Heart left ventricle (tissue), 16 donors: ENCODE measurements around the gene P2RX1. TPM values are rescaled to one million over a fixed set of nuclear protein-coding genes. Genes with fewer than 3 reads are reported as not detected.
A peak's percentile ranks its signal among the peaks of the same experiment; 100 is the strongest.

Source experiments
- ATAC-seq, 4 donors: fragments of 200-7000 bp; cut with Tn5 transposase; one replicate each; pipeline ENCODE4 v1.9.1; 2020 to 2022; ENCODE audit warnings: moderate library complexity in 4 of 4, mild to moderate bottlenecking in 3 of 4, moderate number of reproducible peaks in 1 of 4
- DNase-seq, 5 donors: peaks; one replicate each; pipeline ENCODE4 v3.0.0-alpha.2; 2020
- H3K27ac ChIP-seq, 12 donors: fragments of 200-600 bp; sonication (generic) in 4 of 12; one replicate each; pipeline versions ENCODE4 v1.5.0 to v1.8.0; 2016 to 2022; ENCODE audit warnings: mild to moderate bottlenecking in 2 of 12
- H3K27me3 ChIP-seq, 9 donors: fragments of 200-600 bp; sonication (generic) in 2 of 9; one replicate each; pipeline versions ENCODE4 v1.5.1 to v1.8.0; 2016 to 2022; ENCODE audit warnings: mild to moderate bottlenecking in 3 of 9
- H3K36me3 ChIP-seq, 9 donors: fragments of 200-600 bp; sonication (generic) in 2 of 9; one replicate each; pipeline versions ENCODE4 v1.5.0 to v1.8.0; 2018 to 2022; ENCODE audit warnings: mild to moderate bottlenecking in 2 of 9
- H3K4me1 ChIP-seq, 12 donors: fragments of 200-600 bp; sonication (generic) in 4 of 12; one replicate each; pipeline versions ENCODE4 v1.5.0 to v1.8.0; 2016 to 2022; ENCODE audit warnings: mild to moderate bottlenecking in 3 of 12
- H3K4me3 ChIP-seq, 12 donors: fragments of 200-600 bp; sonication (generic) in 4 of 12; one replicate each; pipeline versions ENCODE4 v1.5.0 to v1.8.0; 2017 to 2022; ENCODE audit warnings: mild to moderate bottlenecking in 9 of 12, moderate library complexity in 4 of 12
- H3K9me3 ChIP-seq, 12 donors: fragments of 200-600 bp; sonication (generic) in 4 of 12; one replicate each; pipeline versions ENCODE4 v1.5.0 to v1.8.0; 2016 to 2022; ENCODE audit warnings: mild to moderate bottlenecking in 1 of 12
- CTCF ChIP-seq, 12 donors: fragments of 200-600 bp; sonication (generic) in 4 of 12; IDR thresholded peaks; one replicate each; pipeline versions ENCODE4 v1.5.0 to v1.8.0; 2018 to 2022; ENCODE audit warnings: antibody characterized with exemption in 12 of 12, mild to moderate bottlenecking in 5 of 12
- POLR2A ChIP-seq, 2 donors: fragments of 450-650 bp; IDR thresholded peaks; one replicate each; pipeline ENCODE4 v1.6.1; 2017; ENCODE audit warnings: antibody characterized with exemption in 2 of 2, mild to moderate bottlenecking in 2 of 2, moderate library complexity in 2 of 2
- WGBS, 4 donors: extraction: QIAGEN DNeasy Blood & Tissue Kit in 2 of 4; methylation state at CpG; one replicate each; pipeline versions ENCODE4 v1.1.5 to v1.1.7; 2013 to 2018; 5-methylcytosine and 5-hydroxymethylcytosine counted together
- intact Hi-C, 10 donors: fragments of 100-400 bp; cut with DNase I; formaldehyde crosslinking; loops; one replicate each; pipeline versions ENCODE4 v1.11.1 to v1.14.2; 2022
- polyA plus RNA-seq, 2 donors: library from polyadenylated mRNA; stranded (reverse); fragments of 200-250 nt; gene quantifications; one replicate each; pipeline ENCODE4 v1.2.3, GENCODE V29; 2013
- total RNA-seq, 9 donors: library from RNA; depleted of rRNA in 2 of 9; stranded (reverse); fragments of >200 nt in 2 of 9; fragmentation: NEBNext Ultra II Directional in 3 of 9; extraction: Animal tissue kit (Norgen Biotek cat#: 25700) in 3 of 9; gene quantifications; one replicate each; pipeline versions ENCODE4 v1.1.0 to v1.2.4, GENCODE V29; 2016 to 2023
- donor health status: ischemic (EF 13 %, LVEDD 7.1; RV severe dilation, severe dysfunction).
- donor health status: healthy with polysubstance abuse.
- donor health status: DM: no; HTN: yes; CAD: no.
- donor health status: DM: no; HTN: no; CAD: no.
- donor health status: ischemic (EF 25% LVEDD 6.9; RV normal size, moderate dysfunction).
- donor health status: ischemic (EF 25% LVEDD 5.7; RV mildly dilated, moderate dysfunction).
- donor health status: healthy.
- donor health status: DM: yes; HTN: yes; CAD: no.
- donor health status: ischemic (EF 35%, LVEDD 5.7; RV mildly dilated, moderate dysfunction).
- donor health status: nonischemic (EF 11% LVEDD 7.7; RV severe dilation, severe dysfunction).
- donor health status: DM: yes; HTN: yes; CAD: no.
- donor health status: PGD.
- donor health status: ischemic (EF 29% LVEDD 5.4; RV normal size, mild dysfunction).
- donor health status: nonischemic (EF 23%, LVEDD 6.1; RV moderate dilation, normal function).

Gene P2RX1
- total and polyA plus RNA-seq, 11 donors: 0.19 to 5.5 (median 0.52) TPM

GRCh38 chr17:3927628-3928340 is 11.5 kb upstream of the P2RX1 start:
- peak in 1 of 5 donors; percentile 46 for DNase-seq

GRCh38 chr17:3926860-3927627 is 10.8 kb upstream of the P2RX1 start:
- DNase-seq: no peak
- Histone ChIP-seq H3K27ac (peak overlapping the region in 1 of 12 donors; percentile 32), H3K27me3 (no peaks in the 10 kb centered on the region), H3K36me3 (peaks cover 0 to 6% (median 0%) of the 10 kb centered on the region in 9 donors), H3K9me3 (no peaks in the 10 kb centered on the region), H3K4me1 (peaks cover 0 to 23% (median 7%) of the 10 kb centered on the region in 12 donors), H3K4me3 (no peak overlapping the region)
- TF ChIP-seq POLR2A (IDR thresholded peaks at IDR 0.05) (no peak), CTCF (IDR thresholded peaks at IDR 0.05) (no peak)
- peak in 1 of 4 donors; percentile 20 for ATAC-seq
- WGBS, 4 donors: 79 to 89% (median 84%) methylated on average over 13 to 16 of the region's 16 CpGs
- intact Hi-C loops: loop anchor here in 1 of 10 donors (5.0 kb wide), 1 partner anchor 80 kb away; no protein-coding TSS in a partner anchor

More at GRCh38 chr17:3927628-3928340, 11.5 kb upstream of the P2RX1 start:
- TF ChIP-seq POLR2A (IDR thresholded peaks at IDR 0.05) (no peak), CTCF (IDR thresholded peaks at IDR 0.05) (no peak)
- H3K9me3 ChIP-seq: no peaks in the 10 kb centered on the region
- H3K27ac ChIP-seq: peak overlapping the region in 1 of 12 donors; percentile 32
- H3K27me3 ChIP-seq: no peaks in the 10 kb centered on the region
- intact Hi-C loops: loop anchor here in 1 of 10 donors (5.0 kb wide), 1 partner anchor 80 kb away; no protein-coding TSS in a partner anchor
- peaks cover 0 to 10% (median 0%) of the 10 kb centered on the region in 9 donors for H3K36me3 ChIP-seq
- WGBS, 4 donors: 53 to 61% (median 57%) methylated on average over 12 to 15 of the region's 15 CpGs
- H3K4me3 ChIP-seq: no peak overlapping the region
- peaks cover 0 to 23% (median 7%) of the 10 kb centered on the region in 12 donors for H3K4me1 ChIP-seq
- ATAC-seq: peak; percentile 44 to 76 (median 54)

GRCh38 chr17:3925684-3926485 is 9.6 kb upstream of the P2RX1 start:
- WGBS, 4 donors: 92 to 100% (median 96%) methylated on average over 10 to 17 of the region's 17 CpGs
- H3K27ac ChIP-seq: no peak overlapping the region

More at GRCh38 chr17:3925684-3926485, 9.6 kb upstream of the P2RX1 start:
- no peak for TF ChIP-seq CTCF (IDR thresholded peaks at IDR 0.05)
- TF ChIP-seq POLR2A (IDR thresholded peaks at IDR 0.05): no peak
- ATAC-seq (no peak), DNase-seq (no peak)
- Histone ChIP-seq H3K36me3 (peaks cover 0 to 6% (median 0%) of the 10 kb centered on the region in 9 donors), H3K4me3 (no peak overlapping the region), H3K9me3 (no peaks in the 10 kb centered on the region), H3K4me1 (peaks cover 0 to 23% (median 7%) of the 10 kb centered on the region in 12 donors), H3K27me3 (no peaks in the 10 kb centered on the region)
- intact Hi-C loops: loop anchor here in 1 of 10 donors (5.0 kb wide), 1 partner anchor 81 kb away; no protein-coding TSS in a partner anchor
